ENCODE measurements around the gene NPC1. TPM values are rescaled to one million over a fixed set of nuclear protein-coding genes. Genes with fewer than 3 reads are reported as not detected.

NPC1 gene
- total RNA-seq, 4 donors from 2014 or later: 10.0 to 58.9 (median 41.1) TPM

GRCh38 chr18:23542461-23542860 lies 43.8 kb downstream of the NPC1 start:
- H3K4me1 ChIP-seq: no peaks in the 10 kb centered on the region
- no peak for TF ChIP-seq CTCF (IDR thresholded peaks at IDR 0.05)
- intact Hi-C loops (cut with DNase I; ENCODE audit: low total_unique reads): no loop called here
- H3K9me3 ChIP-seq: no peaks in the 10 kb centered on the region
- no peak for DNase-seq
- H3K4me3 ChIP-seq: no peak overlapping the region
- H3K27ac ChIP-seq: no peak overlapping the region
- H3K27me3 ChIP-seq: no peaks in the 10 kb centered on the region
- no peaks in the 10 kb centered on the region for H3K36me3 ChIP-seq

DNA sequence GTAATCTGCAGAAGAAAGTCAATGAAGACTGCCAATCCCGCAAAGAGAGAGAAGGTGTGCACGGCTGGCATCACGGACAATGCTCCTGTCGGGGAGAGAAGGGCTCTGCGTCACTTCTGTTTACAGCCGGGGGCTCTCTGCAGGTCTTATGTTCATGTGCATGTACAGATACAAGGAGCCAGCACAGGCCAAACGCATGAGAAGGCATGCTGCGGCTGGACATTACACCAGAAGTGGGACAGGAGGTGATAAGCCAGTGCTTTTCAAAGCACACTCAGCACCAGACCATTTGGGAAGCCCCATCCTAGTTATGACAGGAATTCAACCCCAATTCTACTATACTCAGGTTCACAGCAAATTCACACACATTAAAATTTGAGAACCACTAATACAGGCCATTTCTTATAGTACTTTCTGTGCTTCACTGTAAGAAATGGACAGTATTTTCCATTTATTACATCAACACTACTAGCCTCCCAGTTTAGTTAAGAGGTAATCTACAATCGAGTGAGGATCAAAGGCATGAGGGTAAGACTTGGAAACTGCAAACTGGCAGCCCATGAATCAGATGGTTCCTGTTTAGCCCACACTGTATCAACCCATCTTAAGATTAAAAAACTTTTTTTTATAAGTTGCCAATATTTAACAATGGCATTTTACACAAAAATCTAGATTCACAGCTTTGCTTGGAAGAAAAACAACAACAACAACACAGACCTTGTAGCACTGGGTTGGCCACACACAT lies 44.8 kb downstream of the NPC1 start:
- Histone ChIP-seq H3K4me3 (no peak overlapping the region), H3K27me3 (no peaks in the 10 kb centered on the region), H3K4me1 (no peaks in the 10 kb centered on the region), H3K9me3 (no peaks in the 10 kb centered on the region), H3K27ac (peak overlapping the region in 1 of 2 donors; percentile 51), H3K36me3 (no peaks in the 10 kb centered on the region)
- intact Hi-C loops (cut with DNase I; ENCODE audit: low total_unique reads): no loop called here
- no peak for TF ChIP-seq CTCF (IDR thresholded peaks at IDR 0.05)
- no peak for TF ChIP-seq POLR2A (IDR thresholded peaks at IDR 0.05)
- no peak for DNase-seq

DNA sequence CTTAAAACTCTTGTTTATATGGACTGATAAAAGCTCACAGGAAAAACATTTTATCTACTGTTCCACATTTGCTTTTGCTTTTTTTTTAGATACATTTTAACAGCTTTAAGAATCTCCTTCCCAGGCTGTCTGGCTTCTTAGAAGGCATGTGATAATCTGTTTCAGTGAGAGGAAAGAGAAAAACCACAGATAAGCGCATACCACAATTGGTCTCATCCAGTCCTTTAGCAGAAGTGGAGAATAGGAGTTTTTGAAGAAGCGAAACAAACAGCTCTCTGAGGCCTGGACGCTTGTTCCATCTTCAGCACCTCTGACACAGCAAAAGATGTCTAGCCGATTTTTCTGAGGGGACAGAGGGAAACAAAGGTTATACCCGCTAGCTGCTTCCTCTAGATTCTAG lies 45.4 kb downstream of the NPC1 start:
- no peaks in the 10 kb centered on the region for H3K4me1 ChIP-seq
- H3K4me3 ChIP-seq: no peak overlapping the region
- intact Hi-C loops (cut with DNase I; ENCODE audit: low total_unique reads): no loop called here
- H3K9me3 ChIP-seq: no peaks in the 10 kb centered on the region
- H3K27ac ChIP-seq: peak overlapping the region in 1 of 2 donors; percentile 51
- H3K27me3 ChIP-seq: no peaks in the 10 kb centered on the region
- no peak for DNase-seq
- TF ChIP-seq CTCF (IDR thresholded peaks at IDR 0.05): no peak
- TF ChIP-seq POLR2A (IDR thresholded peaks at IDR 0.05): no peak
- H3K36me3 ChIP-seq: no peaks in the 10 kb centered on the region

- H3K9me3 ChIP-seq: no peaks in the 10 kb centered on the region
- TF ChIP-seq POLR2A (IDR thresholded peaks at IDR 0.05) (no peak), CTCF (IDR thresholded peaks at IDR 0.05) (no peak)
- H3K4me3 ChIP-seq: no peak overlapping the region
- H3K4me1 ChIP-seq: no peaks in the 10 kb centered on the region
- H3K27ac ChIP-seq: peak overlapping the region in 1 of 2 donors; percentile 51
- DNase-seq: no peak
- intact Hi-C loops (cut with DNase I; ENCODE audit: low total_unique reads): no loop called here
- H3K27me3 ChIP-seq: no peaks in the 10 kb centered on the region
- H3K36me3 ChIP-seq: no peaks in the 10 kb centered on the region
Observed at GRCh38 chr18:23539911-23540525, 46.3 kb downstream of the NPC1 start.

DNA sequence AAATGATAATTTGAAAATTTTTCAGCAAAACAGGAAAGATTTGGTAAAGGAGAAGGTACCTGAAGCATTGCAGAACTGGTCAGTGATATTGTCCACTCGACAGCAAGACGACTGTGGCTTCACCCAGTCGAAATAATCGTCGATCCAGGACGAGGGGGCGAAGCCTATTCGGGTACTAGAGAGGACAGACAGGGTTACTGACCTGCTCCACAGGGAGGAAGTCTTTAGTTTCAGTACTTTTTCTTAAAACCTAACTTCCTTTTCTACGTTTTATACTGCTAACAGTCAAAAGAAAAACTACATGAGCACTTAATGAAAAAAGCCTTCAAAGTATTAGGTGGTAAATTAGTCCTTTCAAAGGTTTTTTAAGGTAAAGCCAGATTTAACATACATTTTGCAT lies 47.0 kb downstream of the NPC1 start:
- Histone ChIP-seq H3K4me1 (no peaks in the 10 kb centered on the region), H3K27ac (no peak overlapping the region), H3K27me3 (no peaks in the 10 kb centered on the region), H3K4me3 (no peak overlapping the region), H3K9me3 (no peaks in the 10 kb centered on the region), H3K36me3 (no peaks in the 10 kb centered on the region)
- TF ChIP-seq CTCF (IDR thresholded peaks at IDR 0.05) (no peak), POLR2A (IDR thresholded peaks at IDR 0.05) (no peak)
- no peak for DNase-seq
- intact Hi-C loops (cut with DNase I; ENCODE audit: low total_unique reads): no loop called here

Measured in uterus (tissue), 4 donors.